Peyer's patch (tissue), 4 donors: ENCODE measurements around the gene SLC27A1. TPM values are rescaled to one million over a fixed set of nuclear protein-coding genes. Genes with fewer than 3 reads are reported as not detected.

ENCODE experiments used
- DNase-seq, 3 donors: peaks; one replicate each; pipeline ENCODE4 v3.0.0-alpha.2; 2017 to 2019
- H3K27ac ChIP-seq, 4 donors: fragments of 200-600 bp; sonication (generic); one replicate each; pipeline ENCODE4 v1.5.1; 2016 to 2019
- H3K27me3 ChIP-seq, 2 donors: fragments of 200-600 bp; sonication (generic); one replicate each; pipeline ENCODE4 v1.5.1; 2019
- H3K36me3 ChIP-seq, 3 donors: fragments of 200-600 bp; sonication (generic); one replicate each; pipeline ENCODE4 v1.5.1; 2016 to 2019
- H3K4me1 ChIP-seq, 4 donors: fragments of 200-600 bp; sonication (generic); one replicate each; pipeline ENCODE4 v1.5.1; 2016 to 2019
- H3K4me3 ChIP-seq, 4 donors: fragments of 200-600 bp; sonication (generic); 1 replicate in 3 of 4; 2 replicates in 1 of 4; pipeline ENCODE4 v1.5.1; 2016 to 2019; ENCODE audit warnings: mild to moderate bottlenecking in 1 of 4
- H3K9me3 ChIP-seq, 4 donors: fragments of 200-600 bp; sonication (generic); one replicate each; pipeline ENCODE4 v1.5.1; 2016 to 2019; ENCODE audit warnings: mild to moderate bottlenecking in 1 of 4
- POLR2A ChIP-seq, 2 donors: fragments of 450-650 bp; IDR thresholded peaks; one replicate each; pipeline ENCODE4 v1.5.1; 2017; ENCODE audit warnings: antibody characterized with exemption in 2 of 2, mild to moderate bottlenecking in 2 of 2, moderate library complexity in 2 of 2
- total RNA-seq, 4 donors: library from RNA; depleted of rRNA; stranded (reverse); fragments of >200 nt; gene quantifications; one replicate each; pipeline ENCODE4 v1.1.0, GENCODE V29; 2016
- TF ChIP-seq, protein P1 (sequence below), 6 experiments: fragments of 450-650 bp in 4 of 6; fragments of 200-600 bp in 2 of 6; sonication (generic) in 1 of 6; IDR thresholded peaks; one replicate each; pipeline ENCODE4 v1.5.1; 2017 to 2019; ENCODE audit warnings: antibody characterized with exemption in 6 of 6, mild to moderate bottlenecking in 3 of 6, moderate library complexity in 1 of 6

The SLC27A1 gene
- total RNA-seq, 4 donors from 2014 or later: 0.70 to 13.2 (median 8.3) TPM

DNA sequence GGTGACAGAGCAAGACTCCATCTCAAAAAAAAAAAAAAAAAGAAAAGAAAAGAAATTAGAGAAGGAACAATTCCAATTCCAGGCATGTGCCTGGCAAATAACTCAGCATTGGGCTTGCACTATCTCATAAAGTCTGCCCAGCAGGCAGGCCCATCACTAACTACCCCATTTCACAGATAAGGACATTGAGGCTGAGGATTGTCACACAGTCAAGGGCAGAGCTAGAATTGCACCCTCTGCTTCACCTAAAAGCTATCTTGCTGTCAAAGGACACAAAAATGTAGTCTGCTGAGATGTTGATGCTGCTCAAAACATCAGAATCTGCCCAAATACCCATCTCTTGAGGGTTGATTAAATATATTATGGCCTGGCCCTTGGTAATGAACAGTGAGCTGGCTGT, 64.4 kb downstream of the SLC27A1 start:
- no peak for DNase-seq
- no peaks in the 10 kb centered on the region for H3K9me3 ChIP-seq
- TF ChIP-seq, protein P1, sequence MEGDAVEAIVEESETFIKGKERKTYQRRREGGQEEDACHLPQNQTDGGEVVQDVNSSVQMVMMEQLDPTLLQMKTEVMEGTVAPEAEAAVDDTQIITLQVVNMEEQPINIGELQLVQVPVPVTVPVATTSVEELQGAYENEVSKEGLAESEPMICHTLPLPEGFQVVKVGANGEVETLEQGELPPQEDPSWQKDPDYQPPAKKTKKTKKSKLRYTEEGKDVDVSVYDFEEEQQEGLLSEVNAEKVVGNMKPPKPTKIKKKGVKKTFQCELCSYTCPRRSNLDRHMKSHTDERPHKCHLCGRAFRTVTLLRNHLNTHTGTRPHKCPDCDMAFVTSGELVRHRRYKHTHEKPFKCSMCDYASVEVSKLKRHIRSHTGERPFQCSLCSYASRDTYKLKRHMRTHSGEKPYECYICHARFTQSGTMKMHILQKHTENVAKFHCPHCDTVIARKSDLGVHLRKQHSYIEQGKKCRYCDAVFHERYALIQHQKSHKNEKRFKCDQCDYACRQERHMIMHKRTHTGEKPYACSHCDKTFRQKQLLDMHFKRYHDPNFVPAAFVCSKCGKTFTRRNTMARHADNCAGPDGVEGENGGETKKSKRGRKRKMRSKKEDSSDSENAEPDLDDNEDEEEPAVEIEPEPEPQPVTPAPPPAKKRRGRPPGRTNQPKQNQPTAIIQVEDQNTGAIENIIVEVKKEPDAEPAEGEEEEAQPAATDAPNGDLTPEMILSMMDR (IDR thresholded peaks at IDR 0.05): no peak
- TF ChIP-seq POLR2A (IDR thresholded peaks at IDR 0.05): no peak

DNA sequence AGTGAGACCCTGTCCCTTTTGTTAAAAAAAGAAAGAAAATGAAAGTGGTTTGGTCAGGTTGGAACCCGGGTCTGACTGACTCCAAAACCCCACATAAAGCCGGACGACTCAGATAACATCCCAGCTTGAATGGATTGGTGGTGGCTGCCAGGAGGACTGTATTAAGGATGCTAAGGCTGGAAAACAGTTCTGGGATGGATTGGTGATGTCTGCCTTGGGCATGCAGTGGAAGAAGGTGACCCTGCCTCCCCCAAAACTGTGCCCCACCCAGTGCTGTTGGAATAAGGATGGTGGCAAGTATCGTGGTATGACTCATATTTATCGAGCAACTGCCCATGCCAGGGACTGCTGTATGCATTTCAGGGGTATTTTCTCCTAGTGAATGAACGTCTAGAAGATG, 66.6 kb downstream of the SLC27A1 start:
- Histone ChIP-seq H3K36me3 (no peaks in the 10 kb centered on the region), H3K27me3 (no peaks in the 10 kb centered on the region), H3K4me1 (peaks cover 0 to 11% (median 9%) of the 10 kb centered on the region in 4 donors), H3K9me3 (no peaks in the 10 kb centered on the region), H3K4me3 (no peak overlapping the region), H3K27ac (no peak overlapping the region)
- TF ChIP-seq, protein P1 (IDR thresholded peaks at IDR 0.05): no peak
- no peak for TF ChIP-seq POLR2A (IDR thresholded peaks at IDR 0.05)
- DNase-seq: no peak

More for the DNA sequence above, 64.4 kb downstream of the SLC27A1 start:
- H3K27ac ChIP-seq: no peak overlapping the region
- no peaks in the 10 kb centered on the region for H3K36me3 ChIP-seq
- no peak overlapping the region for H3K4me3 ChIP-seq
- H3K27me3 ChIP-seq: no peaks in the 10 kb centered on the region
- H3K4me1 ChIP-seq: peaks cover 0 to 11% (median 9%) of the 10 kb centered on the region in 4 donors

DNA sequence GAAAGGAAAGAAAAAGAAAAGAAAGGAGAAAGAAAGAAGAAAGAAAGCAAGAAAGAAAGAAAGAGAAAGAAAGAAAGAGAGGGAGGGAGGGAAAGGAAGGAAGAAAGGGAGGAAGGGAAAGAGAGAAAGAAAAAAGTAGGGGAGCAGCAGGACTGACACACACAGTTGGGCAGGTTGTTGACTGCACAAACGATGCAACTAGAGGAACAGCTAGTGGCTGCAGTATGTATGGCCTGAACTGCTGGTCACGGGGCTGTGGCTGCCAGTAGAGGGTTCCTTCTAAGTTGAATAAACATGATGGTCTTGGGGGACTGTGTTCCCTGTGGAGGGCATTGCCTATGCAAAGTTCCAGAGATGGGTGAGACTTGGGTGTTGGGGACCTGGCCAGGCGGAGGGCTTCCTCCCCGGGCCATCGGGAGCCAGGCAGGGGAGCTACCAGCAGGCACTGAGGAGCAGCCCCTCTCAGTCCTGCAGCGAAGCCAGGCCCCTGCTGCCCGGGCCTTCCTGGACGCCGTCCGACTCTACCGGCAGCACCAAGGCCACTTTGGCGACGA, 68.4 kb downstream of the SLC27A1 start:
- Histone ChIP-seq H3K27me3 (no peaks in the 10 kb centered on the region), H3K4me1 (peaks cover 0 to 11% (median 9%) of the 10 kb centered on the region in 4 donors), H3K9me3 (no peaks in the 10 kb centered on the region), H3K27ac (peak overlapping the region; percentile 54 to 75 (median 70)), H3K4me3 (peak overlapping the region; percentile 39 to 58 (median 55)), H3K36me3 (no peaks in the 10 kb centered on the region)
- TF ChIP-seq POLR2A (IDR thresholded peaks at IDR 0.05): no peak
- TF ChIP-seq, protein P1 (IDR thresholded peaks at IDR 0.05): no peak
- peak in 1 of 3 donors; percentile 37 for DNase-seq

DNA sequence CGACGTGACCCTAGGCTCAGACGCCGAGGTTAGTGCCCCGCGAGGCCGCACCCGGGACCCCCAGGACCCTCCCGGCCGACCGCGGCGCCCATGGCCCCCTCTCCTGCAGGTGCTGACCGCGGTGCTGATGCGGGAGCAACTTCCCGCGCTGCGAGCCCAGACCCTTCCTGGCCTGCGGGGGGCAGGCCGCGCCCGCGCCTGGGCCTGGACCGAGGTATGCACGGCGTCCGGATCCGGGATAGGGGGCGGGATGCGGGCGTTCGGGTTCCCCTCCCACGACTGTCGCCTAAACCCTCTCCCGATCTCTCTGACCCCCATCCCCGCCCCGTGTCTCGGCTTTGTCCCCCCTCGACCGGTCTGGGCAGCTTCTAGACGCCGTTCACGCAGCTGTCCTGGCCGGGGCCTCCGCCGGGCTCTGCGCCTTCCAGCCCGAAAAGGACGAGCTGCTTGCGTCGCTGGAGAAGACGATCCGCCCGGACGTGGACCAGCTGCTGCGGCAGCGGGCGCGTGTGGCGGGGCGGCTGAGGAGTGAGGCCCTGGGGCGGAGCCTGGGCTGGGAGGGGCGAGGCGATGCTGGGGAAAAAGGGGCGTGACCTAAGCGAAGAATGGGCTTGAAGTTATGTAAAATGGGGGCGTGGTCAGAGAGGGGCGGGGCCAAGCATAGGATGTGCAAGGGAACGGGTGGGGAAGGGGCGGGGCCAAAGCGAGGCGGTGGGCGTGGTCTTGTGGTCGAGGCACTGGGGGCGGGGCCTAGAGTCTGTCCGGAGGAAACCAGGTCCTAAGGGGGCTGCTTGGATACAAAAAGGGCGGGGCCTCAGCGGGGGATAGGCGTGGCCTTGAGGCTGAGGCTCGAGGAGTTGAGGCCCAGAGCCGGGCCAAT, 69.2 kb downstream of the SLC27A1 start:
- H3K27ac ChIP-seq: peak overlapping the region; percentile 54 to 75 (median 70)
- H3K9me3 ChIP-seq: no peaks in the 10 kb centered on the region
- peaks cover 0 to 11% (median 9%) of the 10 kb centered on the region in 4 donors for H3K4me1 ChIP-seq
- DNase-seq: peak; percentile 86 to 99 (median 98)
- TF ChIP-seq, protein P1 (IDR thresholded peaks at IDR 0.05): peak in 3 of 6 experiments; percentile 22 to 42 (median 27)
- no peak for TF ChIP-seq POLR2A (IDR thresholded peaks at IDR 0.05)
- H3K27me3 ChIP-seq: no peaks in the 10 kb centered on the region
- H3K36me3 ChIP-seq: no peaks in the 10 kb centered on the region
- peak overlapping the region; percentile 39 to 58 (median 55) for H3K4me3 ChIP-seq

DNA sequence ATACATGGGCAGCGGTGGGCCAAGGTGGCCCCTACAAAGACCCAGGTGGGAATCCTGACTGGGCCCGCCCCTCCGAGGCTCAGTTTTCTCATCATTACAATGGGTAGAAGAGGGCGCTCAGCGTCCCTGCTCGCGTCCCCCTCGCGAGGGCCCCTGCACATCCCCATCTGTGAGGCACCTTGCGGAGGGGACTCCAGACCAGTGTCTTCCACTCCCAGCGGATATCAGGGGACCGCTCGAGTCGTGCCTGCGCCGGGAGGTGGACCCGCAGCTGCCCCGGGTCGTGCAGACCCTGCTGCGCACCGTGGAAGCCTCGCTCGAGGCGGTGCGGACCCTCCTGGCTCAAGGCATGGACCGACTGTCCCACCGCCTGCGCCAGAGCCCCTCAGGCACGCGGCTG, 69.8 kb downstream of the SLC27A1 start:
- no peak overlapping the region for H3K4me3 ChIP-seq
- H3K36me3 ChIP-seq: no peaks in the 10 kb centered on the region
- no peaks in the 10 kb centered on the region for H3K27me3 ChIP-seq
- TF ChIP-seq, protein P1 (IDR thresholded peaks at IDR 0.05): no peak
- TF ChIP-seq POLR2A (IDR thresholded peaks at IDR 0.05): no peak
- H3K27ac ChIP-seq: peak overlapping the region in 2 of 4 donors; percentile 11 to 73
- peaks cover 0 to 11% (median 9%) of the 10 kb centered on the region in 4 donors for H3K4me1 ChIP-seq
- no peaks in the 10 kb centered on the region for H3K9me3 ChIP-seq
- DNase-seq: no peak
